Keratinocyte (primary cell): ENCODE data around the gene HNRNPLL. TPM values are rescaled to one million over a fixed set of nuclear protein-coding genes. Genes with fewer than 3 reads are reported as not detected.

Experiments
- DNase-seq: peaks from one replicate; pipeline ENCODE4 v3.0.0-alpha.2; 2011; ENCODE audit warnings: low read depth, missing footprints, low spot score
- FAIRE-seq: peaks from 2 replicates; lab custom pipeline; 2011; peaks lifted over from hg19 to GRCh38; lab: Jason Lieb, UNC
- H2AFZ ChIP-seq: 2 replicates; pipeline ENCODE4 v1.6.0; 2012; ENCODE audit warnings: low read length, control low read depth, inconsistent platforms; ENCODE audit not compliant: control insufficient read depth
- H3K27ac ChIP-seq: 2 replicates; pipeline ENCODE4 v1.5.1; 2011; ENCODE audit warnings: low read length; ENCODE audit not compliant: control insufficient read depth, insufficient read depth
- H3K27me3 ChIP-seq: 3 replicates; pipeline ENCODE4 v1.6.0; 2011; ENCODE audit warnings: low read length; ENCODE audit not compliant: control insufficient read depth, insufficient read depth; ENCODE audit errors: extremely low read depth
- H3K36me3 ChIP-seq, 2 experiments: 2 replicates in 1 of 2; 3 replicates in 1 of 2; pipeline ENCODE4 v1.5.1; 2011; ENCODE audit warnings: low read length in 2 of 2, mild to moderate bottlenecking in 1 of 2; ENCODE audit not compliant: control insufficient read depth in 2 of 2, insufficient read depth in 2 of 2; ENCODE audit errors: extremely low read depth in 1 of 2
- H3K4me1 ChIP-seq: 3 replicates; pipeline ENCODE4 v1.5.1; 2011; ENCODE audit warnings: low read length; ENCODE audit not compliant: control insufficient read depth, insufficient read depth; ENCODE audit errors: extremely low read depth
- H3K4me2 ChIP-seq: 3 replicates; pipeline ENCODE4 v1.6.0; 2011; ENCODE audit warnings: low read depth, low read length; ENCODE audit not compliant: control insufficient read depth, insufficient read depth; ENCODE audit errors: extremely low read depth
- H3K4me3 ChIP-seq, 3 experiments: fragments of 200-600 bp in 1 of 3; sonication (generic) in 1 of 3; 2 replicates in 2 of 3; 3 replicates in 1 of 3; pipeline ENCODE4 v1.5.1; 2011 to 2016; ENCODE audit warnings: low read length in 3 of 3, mild to moderate bottlenecking in 3 of 3, control low read depth in 2 of 3, inconsistent platforms in 1 of 3, low read depth in 1 of 3, mixed read lengths in 1 of 3, mixed run types in 1 of 3, moderate library complexity in 1 of 3; ENCODE audit not compliant: control insufficient read depth in 2 of 3, insufficient read depth in 2 of 3; ENCODE audit errors: extremely low read depth in 1 of 3
- H3K79me2 ChIP-seq: 2 replicates; pipeline ENCODE4 v1.6.0; 2012; ENCODE audit warnings: low read length; ENCODE audit not compliant: control insufficient read depth, insufficient read depth
- H3K9ac ChIP-seq: 3 replicates; pipeline ENCODE4 v1.6.0; 2011; ENCODE audit warnings: low read length; ENCODE audit not compliant: control insufficient read depth, insufficient read depth; ENCODE audit errors: extremely low read depth
- H3K9me1 ChIP-seq: 3 replicates; pipeline ENCODE4 v1.6.0; 2011; ENCODE audit warnings: low read length; ENCODE audit not compliant: control insufficient read depth, insufficient read depth; ENCODE audit errors: extremely low read depth
- H3K9me3 ChIP-seq: 2 replicates; pipeline ENCODE4 v1.5.1; 2012; ENCODE audit warnings: low read depth, low read length; ENCODE audit not compliant: control insufficient read depth
- H4K20me1 ChIP-seq: 3 replicates; pipeline ENCODE4 v1.6.0; 2011; ENCODE audit warnings: low read length; ENCODE audit not compliant: control insufficient read depth, insufficient read depth; ENCODE audit errors: extremely low read depth
- CTCF ChIP-seq, 3 experiments: IDR thresholded peaks in 1 of 3; conservative IDR thresholded peaks in 1 of 3; optimal IDR thresholded peaks in 1 of 3; 2 replicates in 2 of 3; 3 replicates in 1 of 3; pipeline versions ENCODE3 to v1.5.1; 2011; ENCODE audit warnings: low read length in 3 of 3, mild to moderate bottlenecking in 3 of 3, moderate library complexity in 2 of 3, control low read depth in 1 of 3, inconsistent platforms in 1 of 3; ENCODE audit not compliant: insufficient read depth in 2 of 3; ENCODE audit errors: extremely low read depth in 1 of 3
- EZH2 ChIP-seq: IDR thresholded peaks from one replicate; pipeline ENCODE4 v1.6.1; 2012; ENCODE audit warnings: inconsistent platforms, mild to moderate bottlenecking, low read length, moderate library complexity
- dilution Hi-C: fragments of 300-500 bp; cut with MboI; formaldehyde crosslinking; loops from one replicate; pipeline ENCODE4 v1.7.0; 2020; ENCODE audit warnings: low sequenced_read_pairs; ENCODE audit not compliant: extremely low pct_ligation_motif_present
- polyA plus RNA-seq, 5 experiments: library from polyadenylated mRNA; depleted of rRNA in 3 of 5; stranded (reverse) in 3 of 5; stranded (forward) in 1 of 5; unstranded in 1 of 5; fragments of >200 nt; gene quantifications; 1 replicate in 1 of 5; 2 replicates in 3 of 5; 3 replicates in 1 of 5; pipeline versions ENCODE4 v1.2.1 to v1.2.3, GENCODE V29; 2011 to 2012; ENCODE audit warnings: missing spikeins in 2 of 5, low read depth in 1 of 5, low replicate concordance in 1 of 5

HNRNPLL gene
- polyA plus RNA-seq, 1 donor (not counting 4 experiments of a cell fraction or from before 2014, with no cell fraction given) = 53.8 TPM

DNA sequence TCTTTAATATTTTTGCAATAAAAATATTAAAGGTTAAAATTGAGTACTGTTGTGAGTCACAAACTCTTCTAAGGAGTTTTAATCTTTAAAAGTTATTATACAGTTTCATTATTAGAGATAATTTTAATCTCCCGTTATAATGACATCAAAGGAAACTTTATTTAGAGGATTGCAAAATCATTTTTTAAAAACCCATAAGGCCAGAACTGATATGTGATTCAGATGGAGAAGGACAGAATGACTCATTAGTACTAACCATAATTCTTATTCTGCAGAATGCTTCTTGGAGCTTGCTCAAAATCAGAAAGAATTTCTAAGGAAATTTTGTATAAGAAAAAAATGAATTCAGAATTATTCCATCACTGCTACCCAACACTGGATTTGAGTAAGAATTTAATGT lies 12.5 kb upstream of the HNRNPLL start:
- no peak overlapping the region for H3K9ac ChIP-seq

GRCh38 chr2:38613849-38614213 lies 11.1 kb upstream of the HNRNPLL start:
- FAIRE-seq = no peak
- TF ChIP-seq CTCF (optimal IDR thresholded peaks at IDR 0.05 in 1 of 3, IDR thresholded peaks at IDR 0.05 in 1 of 3, conservative IDR thresholded peaks at IDR 0.05 in 1 of 3; ENCODE audit: extremely low read depth in 1 of 3, insufficient read depth in 2 of 3, low read length in 3 of 3) (no peak), EZH2 (no peak)
- dilution Hi-C loops = loop anchor here (25.0 kb wide), 1 partner anchor 98 kb away; no protein-coding TSS in a partner anchor

More for the DNA sequence above, 12.5 kb upstream of the HNRNPLL start:
- no peak for TF ChIP-seq CTCF (optimal IDR thresholded peaks at IDR 0.05 in 1 of 3, IDR thresholded peaks at IDR 0.05 in 1 of 3, conservative IDR thresholded peaks at IDR 0.05 in 1 of 3; ENCODE audit: extremely low read depth in 1 of 3, insufficient read depth in 2 of 3, low read length in 3 of 3)
- TF ChIP-seq EZH2 = no peak
- Histone ChIP-seq H3K4me2 (no peak overlapping the region), H4K20me1 (no peaks in the 10 kb centered on the region), H3K4me3 (no peak overlapping the region), H3K4me1 (peaks cover 8% of the 10 kb centered on the region), H2AFZ (no peak overlapping the region), H3K79me2 (no peaks in the 10 kb centered on the region), H3K9me3 (no peaks in the 10 kb centered on the region), H3K36me3 (no peaks in the 10 kb centered on the region), H3K27me3 (no peaks in the 10 kb centered on the region), H3K9me1 (no peaks in the 10 kb centered on the region), H3K27ac (no peak overlapping the region)
- DNase-seq (no peak), FAIRE-seq (no peak)
- dilution Hi-C loops = loop anchor here (25.0 kb wide), 1 partner anchor 97 kb away; no protein-coding TSS in a partner anchor

More at GRCh38 chr2:38613849-38614213, 11.1 kb upstream of the HNRNPLL start:
- H3K9me1 ChIP-seq = no peaks in the 10 kb centered on the region
- no peak for DNase-seq
- no peak overlapping the region for H2AFZ ChIP-seq
- no peak overlapping the region for H3K9ac ChIP-seq
- no peaks in the 10 kb centered on the region for H3K36me3 ChIP-seq
- peaks cover 8% of the 10 kb centered on the region for H3K4me1 ChIP-seq
- H3K27ac ChIP-seq = no peak overlapping the region
- no peaks in the 10 kb centered on the region for H3K27me3 ChIP-seq
- no peak overlapping the region for H3K4me3 ChIP-seq
- no peaks in the 10 kb centered on the region for H3K79me2 ChIP-seq
- no peak overlapping the region for H3K4me2 ChIP-seq
- H3K9me3 ChIP-seq = no peaks in the 10 kb centered on the region
- no peaks in the 10 kb centered on the region for H4K20me1 ChIP-seq
